GM21447 (cell line): Measurements from ENCODE around the gene ANKRD6.

ENCODE experiments used
- ATAC-seq: cut with Tn5 transposase; IDR thresholded peaks from one replicate; pipeline ENCODE4 v1.9.1; 2021; ENCODE audit not compliant: unreplicated experiment

The ANKRD6 gene

GRCh38 chr6:89506716-89507617, 74.0 kb downstream of the ANKRD6 start:
- no peak for ATAC-seq

- no peak for ATAC-seq
Observed at GRCh38 chr6:89508755-89509563, 76.0 kb downstream of the ANKRD6 start.

- ATAC-seq, result no peak
Observed at GRCh38 chr6:89509777-89510281, 76.9 kb downstream of the ANKRD6 start.

- no peak for ATAC-seq
Observed at GRCh38 chr6:89510393-89510792, 77.4 kb downstream of the ANKRD6 start.

- no peak for ATAC-seq
Observed at GRCh38 chr6:89518352-89519055, 85.6 kb downstream of the ANKRD6 start.

- no peak for ATAC-seq
Observed at GRCh38 chr6:89520736-89521135, 87.8 kb downstream of the ANKRD6 start.

GRCh38 chr6:89522778-89523177, 89.8 kb downstream of the ANKRD6 start:
- no peak for ATAC-seq

GRCh38 chr6:89525786-89526562, 93.0 kb downstream of the ANKRD6 start:
- no peak for ATAC-seq

GRCh38 chr6:89526563-89526869, 93.6 kb downstream of the ANKRD6 start:
- ATAC-seq, result no peak

GRCh38 chr6:89527634-89528033, 94.7 kb downstream of the ANKRD6 start:
- ATAC-seq, result no peak

- ATAC-seq, result no peak
Observed at GRCh38 chr6:89528866-89529265, 95.9 kb downstream of the ANKRD6 start.

- no peak for ATAC-seq
Observed at GRCh38 chr6:89530982-89531381, 98.0 kb downstream of the ANKRD6 start.

- no peak for ATAC-seq
Observed at GRCh38 chr6:89536231-89536630, 103.3 kb downstream of the ANKRD6 start.

GRCh38 chr6:89539779-89540178, 106.8 kb downstream of the ANKRD6 start:
- ATAC-seq, result no peak

GRCh38 chr6:89542081-89542857, 109.3 kb downstream of the ANKRD6 start:
- no peak for ATAC-seq

GRCh38 chr6:89542866-89543265, 109.9 kb downstream of the ANKRD6 start:
- no peak for ATAC-seq

GRCh38 chr6:89547281-89547680, 114.3 kb downstream of the ANKRD6 start:
- ATAC-seq, result no peak

- ATAC-seq, result no peak
Observed at GRCh38 chr6:89553431-89553830, 120.5 kb downstream of the ANKRD6 start.

- ATAC-seq, result no peak
Observed at GRCh38 chr6:89554106-89554505, 121.2 kb downstream of the ANKRD6 start.

GRCh38 chr6:89555031-89555430, 122.1 kb downstream of the ANKRD6 start:
- ATAC-seq, result no peak
